ENCODE measurements around the gene RDH16. TPM values are rescaled to one million over a fixed set of nuclear protein-coding genes. Genes with fewer than 3 reads are reported as not detected.
A peak's percentile ranks its signal among the peaks of the same experiment; 100 is the strongest.
"Not testable (repeated sequence)": the region's sequence is repeated elsewhere in the genome, so short reads cannot be mapped to it uniquely, and the experiment has no call there.

RDH16 gene
- total RNA-seq, 1 experiment from 2014 or later, result 0.11 TPM

GRCh38 chr12:56954057-56954957 is 3.1 kb downstream of the RDH16 start:
- Histone ChIP-seq H3K4me1 (ENCODE audit: low read length) (no peaks in the 10 kb centered on the region), H3K27ac (ENCODE audit: low read length) (no peak overlapping the region), H3K9me2 (replicated peaks; ENCODE audit: insufficient read depth, low read length) (no peaks in the 10 kb centered on the region), H3K27me3 (ENCODE audit: low read length) (0 out of 2 replicates have a peak, but pooled peaks cover 2% of the 10 kb centered on the region), H3K4me2 (ENCODE audit: low read depth, low read length, poor library complexity, severe bottlenecking) (no peak overlapping the region), H3K79me2 (ENCODE audit: low read length) (no peaks in the 10 kb centered on the region), H3K9ac (ENCODE audit: low read length) (no peak overlapping the region), H4K20me1 (ENCODE audit: insufficient read depth, low read depth, low read length) (no peaks in the 10 kb centered on the region), H3K36me3 (ENCODE audit: insufficient read depth, low read length) (no peaks in the 10 kb centered on the region), H2AFZ (ENCODE audit: low read length) (no peak overlapping the region), H3K9me3 (ENCODE audit: low read length) (no peaks in the 10 kb centered on the region), H3K4me3 (ENCODE audit: low read length) (no peak overlapping the region)
- no peak for DNase-seq

GRCh38 chr12:56953314-56953713 is 4.1 kb downstream of the RDH16 start:
- Histone ChIP-seq H3K4me3 (ENCODE audit: low read length) (no peak overlapping the region), H3K4me2 (ENCODE audit: low read depth, low read length, poor library complexity, severe bottlenecking) (no peak overlapping the region), H3K9ac (ENCODE audit: low read length) (no peak overlapping the region), H3K36me3 (ENCODE audit: insufficient read depth, low read length) (no peaks in the 10 kb centered on the region), H3K9me3 (ENCODE audit: low read length) (no peaks in the 10 kb centered on the region), H3K4me1 (ENCODE audit: low read length) (no peaks in the 10 kb centered on the region), H3K27ac (ENCODE audit: low read length) (no peak overlapping the region), H3K27me3 (ENCODE audit: low read length) (0 out of 2 replicates have a peak, but pooled peaks cover 2% of the 10 kb centered on the region), H4K20me1 (ENCODE audit: insufficient read depth, low read depth, low read length) (no peaks in the 10 kb centered on the region), H3K9me2 (replicated peaks; ENCODE audit: insufficient read depth, low read length) (no peaks in the 10 kb centered on the region), H2AFZ (ENCODE audit: low read length) (no peak overlapping the region), H3K79me2 (ENCODE audit: low read length) (no peaks in the 10 kb centered on the region)
- peak; percentile 35 for DNase-seq

DNA sequence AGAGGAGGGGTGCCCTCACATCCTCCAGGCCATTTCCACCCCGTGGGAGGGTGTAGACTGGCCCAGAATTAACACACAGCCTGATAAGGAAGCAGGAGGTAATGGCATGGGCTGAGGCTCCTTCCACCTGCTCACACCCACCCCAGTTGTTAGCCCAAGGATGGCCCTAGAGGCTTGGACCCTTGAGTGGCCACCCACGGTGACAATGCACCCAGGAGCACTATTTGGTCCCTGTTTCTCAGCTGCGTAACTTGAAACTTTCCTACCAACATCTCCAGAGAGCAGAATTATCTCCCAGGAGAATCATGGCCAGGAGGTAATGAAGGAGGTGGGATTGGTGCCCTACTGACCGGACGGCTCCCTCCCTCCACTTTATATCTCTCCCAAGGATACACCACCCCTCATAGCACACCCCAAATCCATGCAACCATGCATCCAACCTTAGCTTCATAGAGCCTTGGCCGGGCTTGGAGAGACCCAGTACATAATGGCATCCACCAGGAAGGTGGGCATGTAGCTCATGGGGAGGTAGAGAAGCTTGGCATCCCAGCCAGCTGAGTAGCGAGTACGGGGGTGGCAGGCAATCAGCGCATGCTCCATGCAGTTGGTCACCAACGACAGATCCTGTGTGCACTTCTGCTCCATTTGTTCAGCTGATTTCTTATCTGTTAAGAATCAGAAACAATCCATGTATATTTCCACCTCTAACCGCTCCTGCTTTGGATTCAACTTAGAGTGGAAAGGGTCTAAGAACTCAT is 5.6 kb downstream of the RDH16 start:
- no peaks in the 10 kb centered on the region for H3K4me1 ChIP-seq (ENCODE audit: low read length)
- H3K9me2 ChIP-seq (replicated peaks; ENCODE audit: insufficient read depth, low read length), result no peaks in the 10 kb centered on the region
- no peak overlapping the region for H3K9ac ChIP-seq (ENCODE audit: low read length)
- H3K36me3 ChIP-seq (ENCODE audit: insufficient read depth, low read length), result no peaks in the 10 kb centered on the region
- DNase-seq, result no peak
- 0 out of 2 replicates have a peak, but pooled peaks cover 2% of the 10 kb centered on the region for H3K27me3 ChIP-seq (ENCODE audit: low read length)
- H3K9me3 ChIP-seq (ENCODE audit: low read length), result no peaks in the 10 kb centered on the region
- H2AFZ ChIP-seq (ENCODE audit: low read length), result no peak overlapping the region
- H3K79me2 ChIP-seq (ENCODE audit: low read length), result no peaks in the 10 kb centered on the region
- H4K20me1 ChIP-seq (ENCODE audit: insufficient read depth, low read depth, low read length), result no peaks in the 10 kb centered on the region
- no peak overlapping the region for H3K27ac ChIP-seq (ENCODE audit: low read length)
- no peak overlapping the region for H3K4me3 ChIP-seq (ENCODE audit: low read length)
- no peak overlapping the region for H3K4me2 ChIP-seq (ENCODE audit: low read depth, low read length, poor library complexity, severe bottlenecking)

DNA sequence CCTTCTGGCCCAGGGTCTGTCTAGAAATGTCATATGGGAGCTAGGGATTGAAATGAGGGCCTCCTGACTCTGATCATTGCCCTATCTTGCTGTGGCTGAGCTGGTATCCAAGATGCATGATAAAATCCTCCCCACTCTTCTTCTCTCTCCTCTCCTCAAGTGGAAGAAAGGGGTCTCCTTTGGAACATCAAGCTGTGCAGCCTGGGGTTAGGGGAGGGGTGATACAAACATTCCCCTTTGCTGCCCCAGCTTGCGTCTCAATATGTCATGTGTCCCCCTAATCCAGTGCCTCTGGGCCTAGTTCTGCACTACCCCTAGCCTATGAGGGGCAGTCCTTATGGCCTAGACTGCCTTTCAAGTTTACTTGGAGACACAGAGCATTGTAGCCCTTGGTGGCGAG is 8.5 kb downstream of the RDH16 start:
- Histone ChIP-seq H3K4me2 (ENCODE audit: low read depth, low read length, poor library complexity, severe bottlenecking) (no peak overlapping the region), H3K4me3 (ENCODE audit: low read length) (no peak overlapping the region), H3K27me3 (ENCODE audit: low read length) (0 out of 2 replicates have a peak, but pooled peaks cover 2% of the 10 kb centered on the region), H3K27ac (ENCODE audit: low read length) (no peak overlapping the region), H2AFZ (ENCODE audit: low read length) (no peak overlapping the region), H3K9ac (ENCODE audit: low read length) (no peak overlapping the region), H4K20me1 (ENCODE audit: insufficient read depth, low read depth, low read length) (no peaks in the 10 kb centered on the region), H3K4me1 (ENCODE audit: low read length) (no peaks in the 10 kb centered on the region), H3K9me2 (replicated peaks; ENCODE audit: insufficient read depth, low read length) (no peaks in the 10 kb centered on the region), H3K79me2 (ENCODE audit: low read length) (no peaks in the 10 kb centered on the region), H3K36me3 (ENCODE audit: insufficient read depth, low read length) (no peaks in the 10 kb centered on the region), H3K9me3 (ENCODE audit: low read length) (no peaks in the 10 kb centered on the region)
- DNase-seq, result no peak

- Histone ChIP-seq H3K27me3 (ENCODE audit: low read length) (0 out of 2 replicates have a peak, but pooled peaks cover 2% of the 10 kb centered on the region), H2AFZ (ENCODE audit: low read length) (no peak overlapping the region), H3K9ac (ENCODE audit: low read length) (no peak overlapping the region), H4K20me1 (ENCODE audit: insufficient read depth, low read depth, low read length) (no peaks in the 10 kb centered on the region), H3K9me3 (ENCODE audit: low read length) (no peaks in the 10 kb centered on the region), H3K36me3 (ENCODE audit: insufficient read depth, low read length) (no peaks in the 10 kb centered on the region), H3K4me3 (ENCODE audit: low read length) (no peak overlapping the region), H3K9me2 (replicated peaks; ENCODE audit: insufficient read depth, low read length) (no peaks in the 10 kb centered on the region), H3K4me2 (ENCODE audit: low read depth, low read length, poor library complexity, severe bottlenecking) (no peak overlapping the region), H3K4me1 (ENCODE audit: low read length) (no peaks in the 10 kb centered on the region), H3K79me2 (ENCODE audit: low read length) (no peaks in the 10 kb centered on the region), H3K27ac (ENCODE audit: low read length) (no peak overlapping the region)
- DNase-seq, result no peak
Observed at GRCh38 chr12:56948457-56948777, 9.0 kb downstream of the RDH16 start.

DNA sequence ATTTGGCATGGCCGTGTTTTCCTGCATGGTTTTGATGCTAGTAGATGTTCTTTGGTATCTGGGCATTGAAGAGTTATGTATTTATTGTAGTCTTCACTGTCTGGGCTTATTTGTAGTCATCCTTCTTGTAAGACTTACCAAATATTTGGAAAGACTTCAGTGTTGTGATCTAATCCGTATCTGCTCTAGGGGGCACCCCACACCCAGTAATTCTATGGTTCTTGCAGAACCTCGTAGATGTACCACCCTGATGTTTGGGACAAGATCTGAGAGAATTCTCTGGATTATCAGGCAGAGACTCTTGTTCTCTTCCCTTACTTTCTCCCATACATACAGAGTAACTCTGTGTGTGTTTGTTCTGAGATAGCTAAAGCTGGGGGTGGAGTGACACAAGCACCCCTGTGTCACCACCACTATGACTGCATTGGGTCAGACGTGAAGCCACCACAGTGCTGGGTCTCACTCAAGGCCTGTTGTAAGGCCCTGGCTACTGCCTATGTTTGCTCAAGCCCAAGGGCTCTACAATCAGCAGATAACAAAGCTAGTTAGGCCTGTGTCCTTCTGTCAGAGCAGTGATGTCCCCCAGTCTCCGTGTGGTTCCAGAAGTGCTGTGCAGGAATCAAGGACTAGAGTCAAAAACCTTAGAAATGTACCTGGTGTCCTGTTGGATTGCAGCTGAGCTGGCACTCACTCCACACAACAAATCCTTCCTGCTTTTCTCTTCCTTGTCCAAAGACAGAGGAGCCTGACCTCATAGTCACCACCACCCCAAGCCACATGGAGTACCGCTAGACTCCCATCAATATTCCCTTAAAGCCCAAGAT is 9.6 kb downstream of the RDH16 start:
- H4K20me1 ChIP-seq (ENCODE audit: insufficient read depth, low read depth, low read length), result no peaks in the 10 kb centered on the region
- H2AFZ ChIP-seq (ENCODE audit: low read length), result no peak overlapping the region
- H3K4me2 ChIP-seq (ENCODE audit: low read depth, low read length, poor library complexity, severe bottlenecking), result no peak overlapping the region
- no peak overlapping the region for H3K4me3 ChIP-seq (ENCODE audit: low read length)
- no peaks in the 10 kb centered on the region for H3K9me3 ChIP-seq (ENCODE audit: low read length)
- H3K27ac ChIP-seq (ENCODE audit: low read length), result no peak overlapping the region
- no peaks in the 10 kb centered on the region for H3K4me1 ChIP-seq (ENCODE audit: low read length)
- peak; percentile 60 for DNase-seq
- H3K9me2 ChIP-seq (replicated peaks; ENCODE audit: insufficient read depth, low read length), result no peaks in the 10 kb centered on the region
- H3K9ac ChIP-seq (ENCODE audit: low read length), result no peak overlapping the region
- no peaks in the 10 kb centered on the region for H3K36me3 ChIP-seq (ENCODE audit: insufficient read depth, low read length)
- H3K79me2 ChIP-seq (ENCODE audit: low read length), result no peaks in the 10 kb centered on the region
- 0 out of 2 replicates have a peak, but pooled peaks cover 2% of the 10 kb centered on the region for H3K27me3 ChIP-seq (ENCODE audit: low read length)

- no peaks in the 10 kb centered on the region for H4K20me1 ChIP-seq (ENCODE audit: insufficient read depth, low read depth, low read length)
- DNase-seq, result no peak
- no peaks in the 10 kb centered on the region for H3K79me2 ChIP-seq (ENCODE audit: low read length)
- H3K4me3 ChIP-seq (ENCODE audit: low read length), result no peak overlapping the region
- H3K4me1 ChIP-seq (ENCODE audit: low read length), result no peaks in the 10 kb centered on the region
- no peak overlapping the region for H3K27ac ChIP-seq (ENCODE audit: low read length)
- no peaks in the 10 kb centered on the region for H3K27me3 ChIP-seq (ENCODE audit: low read length)
- H3K9me2 ChIP-seq (replicated peaks; ENCODE audit: insufficient read depth, low read length), result no peaks in the 10 kb centered on the region
- H3K4me2 ChIP-seq (ENCODE audit: low read depth, low read length, poor library complexity, severe bottlenecking), result no peak overlapping the region
- H3K9ac ChIP-seq (ENCODE audit: low read length), result no peak overlapping the region
- H2AFZ ChIP-seq (ENCODE audit: low read length), result no peak overlapping the region
- no peaks in the 10 kb centered on the region for H3K9me3 ChIP-seq (ENCODE audit: low read length)
- H3K36me3 ChIP-seq (ENCODE audit: insufficient read depth, low read length), result no peaks in the 10 kb centered on the region
Observed at GRCh38 chr12:56943878-56944277, 13.5 kb downstream of the RDH16 start.

DNA sequence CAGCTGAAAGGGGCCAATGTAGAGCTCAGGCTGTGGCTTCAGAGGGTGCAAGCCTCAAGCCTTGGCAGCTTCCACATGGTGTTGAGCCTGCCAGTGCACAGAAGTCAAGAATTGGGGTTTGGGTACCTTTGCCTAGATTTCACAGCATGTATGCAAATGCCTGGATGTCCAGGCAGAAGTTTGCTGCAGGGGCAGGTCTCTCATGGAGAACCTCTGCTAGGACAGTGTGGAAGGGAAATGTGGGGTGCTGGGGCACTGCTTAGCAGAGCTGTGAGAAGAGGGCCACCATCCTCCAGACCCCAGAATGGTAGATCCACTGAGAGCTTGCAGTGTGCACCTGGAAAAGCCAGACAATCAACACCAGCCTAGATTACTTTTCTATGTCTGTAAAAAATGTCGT is 14.0 kb downstream of the RDH16 start:
- not testable (repeated sequence) for H3K27me3 ChIP-seq (ENCODE audit: low read length); H3K9ac ChIP-seq (ENCODE audit: low read length); DNase-seq; H3K9me3 ChIP-seq (ENCODE audit: low read length); H3K27ac ChIP-seq (ENCODE audit: low read length); H3K4me3 ChIP-seq (ENCODE audit: low read length); H3K9me2 ChIP-seq (replicated peaks; ENCODE audit: insufficient read depth, low read length); H3K4me1 ChIP-seq (ENCODE audit: low read length); H3K4me2 ChIP-seq (ENCODE audit: low read depth, low read length, poor library complexity, severe bottlenecking); H4K20me1 ChIP-seq (ENCODE audit: insufficient read depth, low read depth, low read length); H2AFZ ChIP-seq (ENCODE audit: low read length); H3K36me3 ChIP-seq (ENCODE audit: insufficient read depth, low read length); H3K79me2 ChIP-seq (ENCODE audit: low read length)
